H1 (cell line): Measurements from ENCODE around the gene DSE. TPM values are rescaled to one million over a fixed set of nuclear protein-coding genes. Genes with fewer than 3 reads are reported as not detected.

Experiments
- CTCF ChIA-PET: fragments of 300-600 bp; sonication (Branson Sonifier 250); formaldehyde crosslinking; loops from one replicate; lab custom pipeline; 2021; ENCODE audit not compliant: partially characterized antibody; lab: Charles Lee
- POLR2A ChIA-PET: fragments of 300-600 bp; sonication (Branson Sonifier 250); formaldehyde crosslinking; loops from one replicate; lab custom pipeline; 2021; ENCODE audit warnings: inconsistent platforms; ENCODE audit not compliant: partially characterized antibody; lab: Charles Lee
- DNase-seq, 2 experiments: peaks; one replicate each; pipeline versions ENCODE4 v3.0.0 to v3.0.0-alpha.2; 2010 to 2022; ENCODE audit warnings: low spot score in 2 of 2, low read depth in 1 of 2, mixed read lengths in 1 of 2
- FAIRE-seq: peaks from 2 replicates; lab custom pipeline; 2011; peaks lifted over from hg19 to GRCh38; lab: Jason Lieb, UNC
- H2AFZ ChIP-seq: 2 replicates; pipeline ENCODE4 v1.8.1; 2012; ENCODE audit warnings: low read length, inconsistent platforms
- H2AK5ac ChIP-seq: 2 replicates; pipeline ENCODE4 v1.6.1; 2013; ENCODE audit warnings: low read depth, low read length
- H2BK120ac ChIP-seq: replicated peaks from 2 replicates; pipeline ENCODE3; 2013; ENCODE audit warnings: low read depth, low read length, inconsistent platforms
- H2BK12ac ChIP-seq: 2 replicates; pipeline ENCODE4 v1.6.1; 2013; ENCODE audit warnings: low read depth, low read length
- H2BK15ac ChIP-seq: 2 replicates; pipeline ENCODE4 v1.6.1; 2013; ENCODE audit warnings: low read length
- H2BK20ac ChIP-seq: 2 replicates; pipeline ENCODE4 v1.6.1; 2013; ENCODE audit warnings: low read length
- H2BK5ac ChIP-seq: 2 replicates; pipeline ENCODE4 v1.6.1; 2013; ENCODE audit warnings: low read depth, low read length
- H3K14ac ChIP-seq: 2 replicates; pipeline ENCODE4 v1.6.1; 2013; ENCODE audit warnings: inconsistent platforms; ENCODE audit not compliant: insufficient read length
- H3K18ac ChIP-seq: 2 replicates; pipeline ENCODE4 v1.6.1; 2013; ENCODE audit warnings: low read length; ENCODE audit errors: extremely low read depth
- H3K23ac ChIP-seq: 2 replicates; pipeline ENCODE4 v1.6.1; 2013; ENCODE audit warnings: inconsistent platforms; ENCODE audit not compliant: insufficient read length
- H3K23me2 ChIP-seq: 2 replicates; pipeline ENCODE4 v1.6.1; 2013; ENCODE audit warnings: low read depth, low read length
- H3K27ac ChIP-seq: 2 replicates; pipeline ENCODE4 v1.6.1; 2011; ENCODE audit warnings: low read depth, low read length, inconsistent platforms
- H3K27me3 ChIP-seq, 4 experiments: replicated peaks in 1 of 4; 1 replicate in 1 of 4; 2 replicates in 3 of 4; pipeline versions ENCODE4 v1.6.1 to v1.8.1; 2011 to 2013; ENCODE audit warnings: low read length in 3 of 4, mild to moderate bottlenecking in 3 of 4, inconsistent platforms in 2 of 4, mixed read lengths in 2 of 4, moderate library complexity in 1 of 4; ENCODE audit not compliant: control insufficient read depth in 3 of 4, insufficient read depth in 3 of 4; ENCODE audit errors: extremely low read depth in 1 of 4
- H3K36me3 ChIP-seq, 4 experiments: 2 replicates each; pipeline versions ENCODE4 v1.6.1 to v1.8.1; 2011 to 2013; ENCODE audit warnings: mild to moderate bottlenecking in 4 of 4, low read length in 3 of 4, moderate library complexity in 2 of 4, control low read depth in 1 of 4, inconsistent platforms in 1 of 4; ENCODE audit not compliant: insufficient read depth in 4 of 4, control insufficient read depth in 2 of 4
- H3K4ac ChIP-seq: replicated peaks from 2 replicates; pipeline ENCODE3; 2013; ENCODE audit warnings: low read length, low read depth, mixed read lengths, inconsistent platforms; ENCODE audit not compliant: insufficient read length
- H3K4me1 ChIP-seq, 4 experiments: replicated peaks in 1 of 4; 1 replicate in 1 of 4; 2 replicates in 3 of 4; pipeline versions ENCODE4 v1.6.1 to v1.8.1; 2011 to 2013; ENCODE audit warnings: low read length in 3 of 4, inconsistent platforms in 2 of 4, mixed read lengths in 1 of 4; ENCODE audit not compliant: insufficient read depth in 4 of 4, control insufficient read depth in 3 of 4
- H3K4me2 ChIP-seq, 2 experiments: 2 replicates each; pipeline versions ENCODE4 v1.6.1 to v1.8.1; 2011 to 2013; ENCODE audit warnings: low read depth in 2 of 2, low read length in 2 of 2, control low read depth in 1 of 2, inconsistent platforms in 1 of 2, mild to moderate bottlenecking in 1 of 2; ENCODE audit not compliant: insufficient read depth in 1 of 2
- H3K4me3 ChIP-seq, 4 experiments: fragments of 200-600, 300-600 bp in 1 of 4; sonication (generic), shearing (Covaris generic), sonication (Bioruptor Twin) in 1 of 4; 2 replicates each; pipeline versions ENCODE4 v1.5.1 to v1.8.1; 2011 to 2016; ENCODE audit warnings: low read length in 4 of 4, low read depth in 3 of 4, control low read depth in 2 of 4, inconsistent platforms in 2 of 4, mild to moderate bottlenecking in 2 of 4, mixed read lengths in 1 of 4, moderate library complexity in 1 of 4; ENCODE audit not compliant: insufficient read depth in 2 of 4; ENCODE audit errors: extremely low read depth in 1 of 4
- H3K56ac ChIP-seq: replicated peaks from 2 replicates; pipeline ENCODE3; 2013; ENCODE audit warnings: low read depth, mild to moderate bottlenecking, mixed read lengths, low read length, inconsistent platforms; ENCODE audit not compliant: insufficient read length
- H3K79me1 ChIP-seq: 2 replicates; pipeline ENCODE4 v1.6.1; 2013; ENCODE audit warnings: low read depth, low read length, control low read depth
- H3K79me2 ChIP-seq, 2 experiments: 2 replicates each; pipeline versions ENCODE4 v1.6.1 to v1.8.1; 2012 to 2013; ENCODE audit warnings: low read length in 2 of 2, mild to moderate bottlenecking in 2 of 2, inconsistent platforms in 1 of 2; ENCODE audit not compliant: insufficient read depth in 2 of 2, control insufficient read depth in 1 of 2
- H3K9ac ChIP-seq, 4 experiments: replicated peaks in 1 of 4; 1 replicate in 1 of 4; 2 replicates in 3 of 4; pipeline versions ENCODE4 v1.6.1 to v1.8.1; 2011 to 2013; ENCODE audit warnings: low read depth in 3 of 4, low read length in 3 of 4, control low read depth in 2 of 4, mild to moderate bottlenecking in 2 of 4, moderate library complexity in 2 of 4, inconsistent platforms in 1 of 4; ENCODE audit errors: extremely low read depth in 1 of 4
- H3K9me3 ChIP-seq, 2 experiments: 2 replicates each; pipeline versions ENCODE4 v1.6.1 to v1.8.1; 2012 to 2013; ENCODE audit warnings: mild to moderate bottlenecking in 2 of 2, moderate library complexity in 2 of 2, control low read depth in 1 of 2, inconsistent platforms in 1 of 2, low read depth in 1 of 2, low read length in 1 of 2, mixed read lengths in 1 of 2; ENCODE audit not compliant: insufficient read depth in 2 of 2
- H4K20me1 ChIP-seq, 2 experiments: replicated peaks in 1 of 2; 2 replicates each; pipeline versions ENCODE3 to v1.8.1; 2011 to 2013; ENCODE audit warnings: inconsistent platforms in 2 of 2, low read length in 2 of 2, mild to moderate bottlenecking in 1 of 2; ENCODE audit not compliant: insufficient read depth in 2 of 2, control insufficient read depth in 1 of 2
- H4K5ac ChIP-seq: 2 replicates; pipeline ENCODE4 v1.6.1; 2013; ENCODE audit warnings: low read length, low read depth, mixed read lengths, inconsistent platforms; ENCODE audit not compliant: insufficient read length
- H4K8ac ChIP-seq: 2 replicates; pipeline ENCODE4 v1.8.0; 2013; ENCODE audit warnings: mild to moderate bottlenecking, moderate library complexity, low read length, inconsistent platforms; ENCODE audit not compliant: insufficient read depth; ENCODE audit errors: extremely low read depth
- H4K91ac ChIP-seq: replicated peaks from 2 replicates; pipeline ENCODE3; 2013; ENCODE audit warnings: low read length, mixed read lengths, inconsistent platforms; ENCODE audit not compliant: insufficient read length
- TEAD4 ChIP-seq: IDR thresholded peaks from 2 replicates; pipeline ENCODE4 v1.6.1; 2012; ENCODE audit warnings: low read depth, low read length, inconsistent platforms, mixed read lengths
- WGBS, 2 experiments: shearing (Covaris generic) in 1 of 2; methylation state at CpG; one replicate each; pipeline versions ENCODE4 v1.1.6 to v1.1.7; 2013 to 2015; ENCODE audit warnings: low lambda C conversion rate in 2 of 2, mixed read lengths in 2 of 2, inconsistent platforms in 1 of 2, low coverage in 1 of 2, missing lambda C conversion rate in 1 of 2; ENCODE audit not compliant: insufficient replicate concordance in 2 of 2, insufficient coverage in 1 of 2, insufficient read length in 1 of 2; ENCODE audit errors: extremely low coverage in 1 of 2, missing lambda C conversion rate in 1 of 2; 5-methylcytosine and 5-hydroxymethylcytosine counted together
- polyA plus RNA-seq, 7 experiments: library from polyadenylated mRNA; depleted of rRNA in 3 of 7; stranded (reverse) in 5 of 7; unstranded in 2 of 7; fragments of >200 nt in 5 of 7; fragments of 200-250 nt in 2 of 7; gene quantifications; 1 replicate in 5 of 7; 2 replicates in 1 of 7; 4 replicates in 1 of 7; pipeline versions ENCODE4 v1.2.1 to v1.2.3, GENCODE V29; 2011 to 2013; ENCODE audit warnings: missing spikeins in 2 of 7, mixed read lengths in 2 of 7
- total RNA-seq: library from RNA; stranded (reverse); fragmentation: NEBNext Ultra II Directional; extraction: Animal tissue kit (Norgen Biotek cat#: 25700); gene quantifications from 2 replicates; pipeline ENCODE4 v1.2.1, GENCODE V29; 2021

The DSE gene
- total and polyA plus RNA-seq, 2 of the 8 experiments (the other 6 are each of a cell fraction or from before 2014, with no cell fraction given), result 32.5 to 94.4 TPM

DNA sequence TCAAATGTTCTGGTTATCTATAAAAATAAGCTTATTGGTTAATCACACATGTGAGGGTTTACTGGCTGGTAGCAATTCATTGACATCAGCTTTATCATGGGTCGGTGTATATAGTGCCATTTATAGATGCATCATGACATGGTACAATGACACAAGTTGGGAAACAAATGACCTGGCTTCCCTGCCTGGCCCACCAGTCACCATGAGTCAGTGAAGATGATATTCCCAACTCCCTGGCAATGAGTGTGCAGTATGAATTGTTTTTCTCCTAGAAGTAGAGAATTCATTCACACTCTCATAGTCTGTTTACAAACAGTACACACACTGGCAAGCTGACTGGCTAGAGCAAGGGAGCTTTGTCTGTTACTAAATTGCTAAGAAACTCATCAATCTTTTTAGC lies 53.3 kb downstream of the DSE start:
- Histone ChIP-seq H4K20me1 (no peaks in the 10 kb centered on the region), H3K9ac (no peak overlapping the region), H2BK5ac (no peak overlapping the region), H2BK15ac (no peak overlapping the region), H2BK20ac (no peak overlapping the region), H3K18ac (no peak overlapping the region), H3K23ac (no peak overlapping the region), H4K8ac (no peak overlapping the region), H3K4me1 (peaks cover 0 to 3% (median 0%) of the 10 kb centered on the region in 4 experiments; a peak in 2 of 7 replicates), H3K79me1 (no peaks in the 10 kb centered on the region), H2BK12ac (no peak overlapping the region), H3K27me3 (no peaks in the 10 kb centered on the region), H3K14ac (no peak overlapping the region), H3K36me3 (peaks cover 0 to 10% (median 5%) of the 10 kb centered on the region in 4 experiments; a peak in 6 of 8 replicates), H3K4ac (no peak overlapping the region), H3K56ac (no peak overlapping the region), H3K27ac (no peak overlapping the region), H3K79me2 (peaks cover 0 to 31% of the 10 kb centered on the region in 2 experiments; a peak in 2 of 4 replicates), H3K4me2 (no peak overlapping the region), H3K9me3 (no peaks in the 10 kb centered on the region), H3K4me3 (no peak overlapping the region), H2AK5ac (no peak overlapping the region), H2AFZ (no peak overlapping the region), H4K5ac (no peak overlapping the region), H4K91ac (no peak overlapping the region), H3K23me2 (no peaks in the 10 kb centered on the region), H2BK120ac (no peak overlapping the region)
- FAIRE-seq (no peak), DNase-seq (no peak)
- ChIA-PET POLR2A (no interaction called here), CTCF (interaction anchor here (0.6 to 3.5 kb wide), 7 partner anchors 9 to 685 kb away, joined by 3 to 16 read pairs (median 4); no protein-coding TSS in a partner anchor)
- WGBS, 2 experiments, result 88% methylated on average over 1 of the region's 1 CpG; no CpG with 5 or more reads in 1 of the 2 experiments
- TF ChIP-seq TEAD4, result no peak
